Smooth muscle cell (in vitro differentiated cells): Measurements from ENCODE around the gene SENP7. TPM values are rescaled to one million over a fixed set of nuclear protein-coding genes. Genes with fewer than 3 reads are reported as not detected.

Experiments used
- DNase-seq: peaks from one replicate; lab custom pipeline; 2025; ENCODE audit not compliant: unreplicated experiment; lab: John Stamatoyannopoulos, UW
- H2AFZ ChIP-seq: fragments of 200-600 bp; sonication (generic); 2 replicates; pipeline ENCODE4 v1.6.0; 2016; ENCODE audit warnings: antibody characterized with exemption, low read depth, mild to moderate bottlenecking
- H3F3A ChIP-seq: fragments of 200-600 bp; sonication (generic); 2 replicates; pipeline ENCODE4 v1.6.0; 2017; ENCODE audit warnings: antibody characterized with exemption, low read depth
- H3K27ac ChIP-seq: fragments of 200-600 bp; sonication (generic); 2 replicates; pipeline ENCODE4 v1.5.1; 2016; ENCODE audit warnings: low read depth, mild to moderate bottlenecking
- H3K27me3 ChIP-seq: fragments of 200-600 bp; sonication (generic); 2 replicates; pipeline ENCODE4 v1.6.1; 2016; ENCODE audit warnings: low read depth, mild to moderate bottlenecking
- H3K36me3 ChIP-seq: fragments of 200-600 bp; sonication (generic); 2 replicates; pipeline ENCODE4 v1.5.1; 2016; ENCODE audit warnings: low read depth
- H3K4me1 ChIP-seq: fragments of 200-600 bp; sonication (generic); 2 replicates; pipeline ENCODE4 v1.5.1; 2016; ENCODE audit warnings: low read depth
- H3K4me2 ChIP-seq: fragments of 200-600 bp; sonication (generic); 2 replicates; pipeline ENCODE4 v1.6.0; 2016; ENCODE audit warnings: mild to moderate bottlenecking
- H3K4me3 ChIP-seq: fragments of 200-600 bp; sonication (generic); 2 replicates; pipeline ENCODE4 v1.5.1; 2016; ENCODE audit warnings: mild to moderate bottlenecking
- H3K79me2 ChIP-seq: fragments of 200-600 bp; sonication (generic); 2 replicates; pipeline ENCODE4 v1.6.0; 2016; ENCODE audit warnings: low read depth, mild to moderate bottlenecking
- H3K9ac ChIP-seq: fragments of 200-600 bp; sonication (generic); 2 replicates; pipeline ENCODE4 v1.6.0; 2016; ENCODE audit warnings: low read depth
- H3K9me3 ChIP-seq: fragments of 200-600 bp; sonication (generic); replicated peaks from 2 replicates; pipeline ENCODE4 v1.5.1; 2016; ENCODE audit warnings: low read depth
- H4K20me1 ChIP-seq: fragments of 200-600 bp; sonication (generic); 2 replicates; pipeline ENCODE4 v1.6.0; 2016; ENCODE audit warnings: low read depth
- CTCF ChIP-seq: fragments of 200-600 bp; sonication (generic); IDR thresholded peaks from 2 replicates; pipeline ENCODE4 v1.5.1; 2017; ENCODE audit warnings: borderline replicate concordance, mild to moderate bottlenecking, antibody characterized with exemption; ENCODE audit not compliant: insufficient read depth, poor library complexity, severe bottlenecking
- WGBS: methylation state at CpG from one replicate; pipeline ENCODE4 v1.1.7; 2016; ENCODE audit warnings: low lambda C conversion rate; 5-methylcytosine and 5-hydroxymethylcytosine counted together
- polyA plus RNA-seq: library from polyadenylated mRNA; unstranded; fragments of >200 nt; fragmentation: Nextera tagmentation; extraction: Ambion mirVana; gene quantifications from 2 replicates; pipeline ENCODE4 v1.2.1, GENCODE V29; 2016
- total RNA-seq: library from RNA; depleted of rRNA; stranded (reverse); fragments of >200 nt; gene quantifications from 2 replicates; pipeline ENCODE4 v1.2.3, GENCODE V29; 2014

Gene SENP7
- total and polyA plus RNA-seq, 2 experiments from 2014 or later, result 6.6 to 37.1 TPM

- Histone ChIP-seq H3F3A (peaks cover 8% of the 10 kb centered on the region), H3K27me3 (no peaks in the 10 kb centered on the region), H3K36me3 (no peaks in the 10 kb centered on the region), H4K20me1 (no peaks in the 10 kb centered on the region), H3K27ac (no peak overlapping the region), H3K79me2 (no peaks in the 10 kb centered on the region), H3K9ac (no peak overlapping the region), H3K9me3 (no peaks in the 10 kb centered on the region), H3K4me3 (no peak overlapping the region), H3K4me1 (peaks cover 14% of the 10 kb centered on the region), H3K4me2 (no peak overlapping the region), H2AFZ (no peak overlapping the region)
- no peak for DNase-seq
- 4% methylated on average over 2 of the region's 2 CpGs for WGBS
- no peak for TF ChIP-seq CTCF
These were observed 18.6 kb upstream of the SENP7 start for GRCh38 chr3:101531473-101532086.

- DNase-seq, result no peak
- H3K36me3 ChIP-seq, result no peaks in the 10 kb centered on the region
- no peak overlapping the region for H3K4me2 ChIP-seq
- peaks cover 8% of the 10 kb centered on the region for H3F3A ChIP-seq
- H3K9ac ChIP-seq, result no peak overlapping the region
- H3K4me1 ChIP-seq, result peaks cover 14% of the 10 kb centered on the region
- no peaks in the 10 kb centered on the region for H3K27me3 ChIP-seq
- H3K9me3 ChIP-seq, result no peaks in the 10 kb centered on the region
- no peak for TF ChIP-seq CTCF
- WGBS, result 33% methylated on average over 2 of the region's 2 CpGs
- no peaks in the 10 kb centered on the region for H4K20me1 ChIP-seq
- H3K27ac ChIP-seq, result no peak overlapping the region
- H2AFZ ChIP-seq, result no peak overlapping the region
- H3K4me3 ChIP-seq, result no peak overlapping the region
- no peaks in the 10 kb centered on the region for H3K79me2 ChIP-seq
These were observed 17.7 kb upstream of the SENP7 start for GRCh38 chr3:101530686-101531047.

GRCh38 chr3:101529816-101530685 lies 17.0 kb upstream of the SENP7 start:
- H3F3A ChIP-seq, result peaks cover 8% of the 10 kb centered on the region
- H3K36me3 ChIP-seq, result no peaks in the 10 kb centered on the region
- H3K4me1 ChIP-seq, result peaks cover 14% of the 10 kb centered on the region
- 60% methylated on average over 4 of the region's 4 CpGs for WGBS
- H3K9me3 ChIP-seq, result no peaks in the 10 kb centered on the region
- no peak overlapping the region for H2AFZ ChIP-seq
- H3K4me3 ChIP-seq, result no peak overlapping the region
- H3K27me3 ChIP-seq, result no peaks in the 10 kb centered on the region
- DNase-seq, result no peak
- no peak overlapping the region for H3K4me2 ChIP-seq
- H3K9ac ChIP-seq, result no peak overlapping the region
- H3K27ac ChIP-seq, result no peak overlapping the region
- no peaks in the 10 kb centered on the region for H3K79me2 ChIP-seq
- H4K20me1 ChIP-seq, result no peaks in the 10 kb centered on the region
- no peak for TF ChIP-seq CTCF
